Amygdala (tissue), 56 donors: ENCODE data around the gene VDR.

Source experiments
- DNase-seq, 56 donors: peaks; one replicate each; lab custom pipeline; 2025; lab: John Stamatoyannopoulos, UW

The VDR gene

DNA sequence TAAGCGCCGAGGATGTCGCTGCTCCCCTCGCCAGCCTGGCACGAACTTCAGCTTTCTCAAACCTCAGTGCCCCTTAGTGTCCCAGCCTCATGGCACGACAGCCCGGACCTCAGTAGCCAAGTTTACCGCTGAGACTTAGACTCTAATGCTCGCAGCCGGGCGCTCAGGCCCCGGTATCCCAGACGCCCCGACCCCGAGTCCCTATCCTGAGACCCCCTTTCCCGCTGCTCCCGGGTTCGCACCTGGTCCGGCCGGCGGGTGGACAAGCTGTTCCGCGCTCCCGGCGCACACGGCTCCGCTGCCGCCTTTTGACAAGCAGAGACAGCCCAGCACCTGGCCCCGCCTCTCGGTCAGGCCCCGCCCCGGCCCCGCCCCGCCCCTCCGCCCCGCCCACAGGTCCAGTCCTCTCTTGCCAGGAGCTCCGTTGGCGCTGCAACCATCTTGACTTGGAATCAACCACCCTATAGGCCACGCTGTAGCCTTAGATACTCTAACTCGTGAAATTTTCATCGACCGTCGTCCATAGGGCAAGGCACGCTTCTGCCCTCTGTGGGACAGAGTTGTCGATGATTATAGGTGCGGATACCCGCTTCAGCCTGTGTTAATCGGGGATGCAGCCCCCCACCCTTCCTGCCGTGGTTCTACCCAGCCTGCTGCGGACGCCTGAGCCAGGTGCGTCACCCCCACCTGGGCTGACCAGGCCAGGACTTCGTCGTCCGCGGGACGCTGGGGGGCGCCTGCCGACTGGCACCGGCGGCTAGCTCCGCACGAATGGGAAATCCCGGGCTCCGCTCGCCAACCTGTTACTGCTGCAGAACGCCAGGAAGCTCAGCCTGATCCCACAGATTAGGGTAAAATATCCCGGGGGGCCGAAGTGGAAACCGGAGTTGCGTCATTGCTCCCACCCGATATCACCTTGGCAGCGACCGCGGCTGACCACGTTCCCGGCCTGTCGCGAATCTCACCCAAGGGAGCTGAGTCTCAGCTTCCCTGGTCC, at the start of gene VDR:
Gene VDR, minus strand, starts transcription at position 282 of the 997 bp plus-strand sequence. CDS start 25,881 bp downstream, outside the sequence.
- peak in 25 of 56 donors; percentile 3 to 49 (median 27) for DNase-seq

DNA sequence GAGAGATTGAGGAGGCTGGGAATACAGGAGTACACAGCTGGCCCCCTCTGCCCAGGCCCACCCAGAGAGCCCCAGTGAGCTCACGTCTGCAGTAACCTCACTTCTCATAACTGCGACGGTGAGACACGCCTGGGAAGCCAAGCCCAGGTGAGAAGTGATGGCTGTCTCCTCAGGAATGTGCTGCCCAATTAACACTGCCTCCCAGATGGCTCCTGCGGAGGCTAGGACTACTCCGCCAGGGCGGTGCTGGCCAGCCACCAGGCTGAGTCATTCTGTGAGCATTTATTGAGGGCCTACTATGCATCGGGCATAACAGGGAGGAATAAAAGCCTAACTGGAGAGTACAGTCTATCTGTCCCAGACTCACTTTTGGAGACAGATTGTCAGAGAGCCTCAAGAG, 49.3 kb upstream of the VDR start:
- DNase-seq, result no peak

DNA sequence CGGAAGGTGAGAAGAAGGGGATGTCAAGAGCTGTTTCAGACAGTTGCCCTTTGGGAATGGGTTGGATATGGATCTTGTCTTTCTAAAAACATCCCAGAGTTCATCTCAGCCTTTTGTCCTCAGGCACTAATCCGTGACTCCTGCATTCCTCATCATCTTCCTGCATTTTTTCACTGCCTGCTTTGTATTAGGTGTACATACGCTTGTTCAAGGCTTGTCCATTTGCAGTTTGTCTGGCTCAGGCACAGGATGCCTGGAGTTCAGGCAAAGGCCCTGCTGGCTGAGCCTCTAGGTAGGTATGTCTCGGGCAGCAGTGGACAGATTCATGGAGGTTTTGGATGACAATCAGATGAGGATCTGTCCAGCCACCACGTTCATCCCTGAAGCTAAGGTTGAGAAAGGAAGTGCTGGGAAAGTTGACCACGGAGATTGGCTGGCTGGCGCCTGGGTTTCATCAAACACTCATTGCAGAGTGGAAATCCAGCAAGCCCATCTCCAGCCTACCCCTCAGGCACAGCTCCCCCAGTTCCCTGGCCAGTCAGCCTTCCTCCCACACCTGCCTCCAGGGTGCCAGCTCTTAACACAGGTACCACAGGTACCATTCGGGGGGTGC, 46.2 kb upstream of the VDR start:
- DNase-seq, result no peak

DNA sequence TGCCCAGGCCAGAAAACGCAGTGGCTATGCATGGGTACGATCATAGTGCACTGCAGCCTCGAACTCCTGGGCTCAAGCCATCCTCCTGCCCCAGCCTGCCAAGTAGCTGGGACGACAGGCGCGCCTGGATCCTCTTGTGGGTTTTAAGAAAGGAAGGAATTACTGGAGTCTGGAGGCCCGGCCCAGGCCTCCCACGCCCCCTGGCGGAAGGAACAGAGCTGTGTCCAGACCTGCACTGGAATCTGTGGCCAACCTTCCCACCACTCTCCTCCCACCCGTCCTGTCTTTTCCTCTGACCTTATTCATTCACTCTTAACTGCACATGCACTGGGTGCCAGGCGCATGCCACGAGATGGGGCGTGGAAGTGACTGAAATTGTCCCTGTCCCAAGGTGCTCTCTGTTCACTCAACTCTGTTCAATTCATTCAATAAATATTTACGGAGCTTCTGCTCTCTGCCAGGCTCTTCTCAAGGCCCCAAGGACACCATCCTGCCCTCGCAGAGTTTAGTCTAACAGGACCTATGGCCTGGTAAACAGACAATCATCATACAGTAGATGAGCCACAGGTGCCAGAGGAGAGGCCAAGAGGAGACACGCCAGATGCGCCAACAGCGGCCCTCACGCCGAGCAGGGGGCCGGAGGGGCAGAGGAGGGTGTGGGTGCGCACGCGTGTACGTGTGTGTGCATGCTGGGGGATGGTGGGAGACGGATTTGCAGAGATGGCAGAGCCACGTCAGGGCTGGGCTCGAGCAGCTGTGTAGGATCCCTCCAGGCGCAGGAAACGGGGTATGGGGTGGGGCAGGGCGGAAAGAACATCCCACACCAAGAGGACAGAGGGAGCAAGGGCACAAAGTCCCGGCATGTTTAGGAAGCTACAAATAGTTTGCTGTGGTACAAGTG, 44.9 kb upstream of the VDR start:
- peak in 24 of 56 donors; percentile 1 to 68 (median 22) for DNase-seq

DNA sequence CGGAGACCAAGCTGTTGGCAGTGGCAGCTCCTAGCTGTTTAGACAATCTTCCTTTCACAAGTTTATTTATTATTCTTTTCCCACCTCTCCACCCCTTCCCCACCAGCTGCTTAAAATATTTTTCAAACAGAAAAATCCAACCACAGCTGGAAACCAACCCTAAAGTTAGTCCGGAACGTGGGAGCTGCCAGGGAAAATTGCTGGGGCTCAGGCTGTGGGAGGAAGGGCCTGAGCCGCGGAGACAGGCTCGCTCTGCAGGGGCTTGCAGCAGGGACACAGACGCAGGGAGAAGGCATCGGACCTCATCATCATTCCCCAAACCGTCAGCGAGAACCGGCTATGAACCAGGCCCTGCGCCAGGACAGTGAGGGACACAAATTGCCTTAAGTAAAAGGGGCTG, 42.5 kb upstream of the VDR start:
- no peak for DNase-seq

DNA sequence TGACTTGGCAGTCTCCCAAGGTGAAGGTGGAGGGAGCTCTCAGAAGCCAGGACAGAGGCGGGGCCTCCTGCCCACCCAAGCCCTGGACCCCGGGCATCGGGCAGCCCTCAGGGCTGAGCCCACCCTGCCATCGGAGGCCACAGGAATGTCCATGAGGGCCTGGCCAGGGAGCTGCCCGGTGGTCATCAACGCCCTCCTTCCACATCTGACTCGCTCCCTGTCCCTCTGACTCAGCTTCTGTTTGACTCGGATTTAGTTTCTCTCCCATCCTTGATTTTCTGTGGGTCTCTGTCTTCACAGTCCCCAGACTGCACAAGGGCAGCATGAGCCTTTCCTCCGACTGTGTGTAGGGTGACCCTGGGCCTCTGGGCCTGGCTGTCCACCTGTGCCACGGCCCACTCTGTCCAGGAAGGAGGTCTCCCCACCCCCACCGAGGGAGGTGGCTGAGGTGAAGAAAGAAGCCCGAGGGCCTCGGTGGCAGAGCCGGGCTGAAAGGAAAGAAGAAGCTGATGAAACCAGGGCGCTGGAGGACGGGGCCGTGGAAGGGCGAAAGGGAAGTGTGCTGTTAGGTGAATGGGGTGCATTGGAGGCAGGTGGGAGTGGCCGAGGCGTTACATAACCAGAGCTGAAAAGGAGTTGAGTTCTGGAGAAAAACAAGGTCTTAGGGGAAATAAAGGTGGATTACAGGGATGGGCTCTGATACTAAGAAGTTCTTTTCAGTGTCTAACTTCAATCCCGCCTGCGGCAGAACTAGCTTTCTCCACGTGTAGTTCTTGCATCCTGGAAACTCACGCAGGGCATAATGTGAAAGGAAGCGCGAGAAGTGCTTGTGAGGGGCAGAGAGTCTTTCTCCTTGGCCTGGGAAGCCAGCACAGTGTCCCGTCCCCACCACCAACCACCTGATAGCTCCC, 41.9 kb upstream of the VDR start:
- DNase-seq, result no peak

DNA sequence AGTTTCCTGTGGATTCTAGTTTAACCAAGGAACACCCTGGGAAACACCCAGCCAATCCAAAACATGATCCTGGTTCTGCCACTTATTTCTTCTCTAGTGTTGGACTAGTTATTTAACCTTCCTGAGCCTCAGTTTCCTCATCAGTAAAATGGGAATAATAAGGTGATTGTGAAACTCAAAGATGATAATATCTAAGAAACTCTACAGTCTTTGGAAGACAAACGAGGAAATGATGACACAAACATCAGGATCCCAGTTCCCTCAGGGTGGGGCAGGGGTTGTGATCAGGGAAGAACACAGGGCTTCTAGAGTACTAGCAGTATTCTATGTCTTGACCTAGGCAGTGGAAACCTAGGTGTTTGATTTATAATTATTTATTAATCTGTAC, 40.5 kb upstream of the VDR start:
- DNase-seq, result no peak

DNA sequence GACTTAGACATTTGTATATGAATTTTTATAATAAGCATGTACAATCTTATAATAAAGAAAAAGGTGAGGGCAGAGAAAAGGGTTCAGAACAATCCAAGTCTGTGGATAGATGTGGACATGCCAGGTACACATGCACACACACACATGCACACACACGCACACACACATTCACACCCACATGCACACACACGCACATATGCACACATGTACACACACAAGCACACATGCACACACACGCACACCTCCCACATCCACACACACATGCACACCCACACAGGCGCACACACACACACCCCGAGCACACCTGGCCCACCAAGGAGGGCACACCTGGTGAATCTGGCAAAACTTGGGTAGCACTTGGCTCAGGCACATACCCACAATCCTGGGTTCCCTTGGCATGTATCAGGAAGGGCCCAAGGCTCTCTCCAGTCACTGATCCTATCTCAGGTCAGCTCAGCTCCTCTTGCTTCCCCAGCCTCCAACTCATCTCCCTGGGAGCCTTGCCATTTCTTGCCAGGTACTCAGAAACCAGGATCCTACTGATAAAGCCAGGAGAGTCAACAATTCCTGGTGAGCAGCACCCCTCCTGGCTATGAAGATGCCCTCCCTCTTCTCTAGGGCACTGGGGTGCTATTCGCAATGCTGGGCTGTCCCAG, 40.0 kb upstream of the VDR start:
- no peak for DNase-seq

DNA sequence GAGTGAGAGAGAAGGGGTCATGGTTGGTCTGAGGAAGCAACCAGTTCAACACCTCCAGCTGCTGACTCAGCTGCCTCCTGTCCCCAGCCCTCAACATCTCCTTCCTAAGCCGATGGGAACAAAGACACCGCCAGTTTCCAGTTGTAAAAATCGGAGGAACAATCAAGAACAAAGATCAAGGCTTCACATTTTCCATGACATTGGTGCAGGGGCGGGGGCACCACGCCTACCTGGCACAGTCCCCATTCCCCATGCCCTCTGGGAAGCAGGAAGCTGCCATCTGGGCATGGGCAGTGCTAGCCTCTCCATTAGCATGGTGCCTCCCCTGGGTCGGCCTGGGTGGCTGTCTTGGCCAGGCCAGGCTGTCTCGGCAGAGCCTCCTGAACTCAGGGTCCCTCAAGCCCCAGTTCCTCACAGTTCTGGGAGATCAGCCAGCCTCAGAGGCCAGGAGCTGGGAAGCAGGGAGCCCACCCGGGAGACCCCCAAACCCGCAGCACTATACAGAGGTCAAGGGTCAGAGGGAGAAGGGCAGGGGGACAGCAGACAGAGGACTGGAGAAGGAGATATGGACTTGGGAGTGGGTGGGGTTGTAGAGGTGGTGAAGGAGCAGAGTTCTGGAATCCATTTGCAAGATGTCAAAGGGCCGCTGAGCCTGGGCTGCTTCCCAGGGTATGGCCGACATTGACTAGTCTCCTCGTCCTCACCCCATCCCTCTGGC, 39.0 kb upstream of the VDR start:
- no peak for DNase-seq

DNA sequence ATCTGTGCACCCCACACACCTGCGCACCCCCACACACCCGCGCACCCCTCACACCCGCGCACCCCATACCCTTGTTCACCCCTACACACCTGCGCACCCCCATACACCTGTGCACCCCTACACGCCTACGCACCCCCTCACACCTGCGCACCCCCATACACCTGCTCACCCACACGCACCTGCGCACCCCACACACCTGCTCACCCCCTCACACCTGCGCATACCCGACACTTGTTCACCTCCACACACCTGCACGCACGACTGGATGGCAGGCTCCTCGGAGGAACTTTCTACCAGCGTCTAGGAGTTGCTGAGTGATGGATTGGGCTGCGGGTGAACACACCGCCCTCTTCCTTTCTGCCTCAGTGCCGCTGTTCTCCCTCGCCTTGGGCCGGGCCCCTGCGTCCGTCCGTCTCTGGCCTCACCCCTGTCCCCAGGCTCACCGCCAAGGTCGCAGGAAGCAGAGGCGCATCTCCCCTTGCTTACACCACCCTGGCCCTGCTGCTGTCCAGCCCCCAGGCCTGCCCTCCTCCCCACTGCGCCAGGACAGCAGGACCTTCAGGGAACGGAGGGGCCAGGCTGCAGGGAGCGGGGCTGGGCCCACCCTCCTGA, 37.9 kb upstream of the VDR start:
- DNase-seq, result no peak

DNA sequence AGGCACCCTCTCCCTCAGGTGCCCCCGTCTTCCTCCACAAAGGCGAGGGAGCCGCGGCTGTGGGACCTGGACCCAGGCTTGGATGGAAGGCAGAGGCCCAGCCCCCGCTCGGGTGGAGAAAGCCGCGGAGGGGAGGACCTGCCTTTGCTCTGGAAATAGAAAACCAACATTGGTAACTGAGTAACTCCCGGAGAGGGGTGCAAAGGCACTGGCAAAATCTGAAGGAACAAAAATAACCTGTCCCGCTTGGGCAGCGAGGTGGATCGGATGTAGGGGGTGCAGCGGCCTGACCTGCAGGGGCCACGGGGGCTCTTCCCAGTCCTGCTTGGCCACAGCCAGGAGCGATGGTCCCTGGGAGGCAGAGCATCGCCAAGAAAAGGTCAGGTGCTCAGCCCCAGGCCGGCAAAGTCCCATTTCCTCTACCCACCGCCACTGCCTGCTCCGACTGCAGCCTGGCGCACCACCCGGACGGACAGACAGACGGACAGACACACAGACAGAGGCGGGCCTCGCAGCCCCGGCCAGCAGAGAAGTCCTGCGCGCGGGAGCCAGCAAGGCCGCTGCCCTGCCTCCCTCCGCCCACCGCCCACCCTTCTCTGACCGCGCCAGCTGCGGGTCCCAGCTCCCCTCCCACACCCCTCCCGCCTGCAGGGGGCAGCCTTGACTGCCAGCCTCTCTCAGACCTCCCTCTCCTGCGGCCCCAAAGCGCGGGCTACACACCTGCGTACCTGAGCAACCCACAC, 37.2 kb upstream of the VDR start:
- no peak for DNase-seq

DNA sequence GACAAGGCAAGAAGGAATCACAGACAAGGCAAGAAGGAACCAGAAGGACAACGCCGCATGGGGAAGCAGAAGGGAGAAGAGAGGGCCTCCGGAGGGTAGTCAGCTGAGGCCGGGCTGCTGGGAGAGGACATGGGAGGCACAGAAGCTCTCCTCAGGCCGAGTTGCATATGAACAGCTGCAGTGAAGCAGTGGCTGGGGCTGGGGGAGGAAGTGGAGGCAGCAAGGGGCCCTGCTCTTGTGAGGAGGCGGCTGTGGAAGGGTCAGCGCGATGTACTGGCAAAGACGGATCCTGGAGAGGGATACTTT, 36.6 kb upstream of the VDR start:
- DNase-seq, result no peak

DNA sequence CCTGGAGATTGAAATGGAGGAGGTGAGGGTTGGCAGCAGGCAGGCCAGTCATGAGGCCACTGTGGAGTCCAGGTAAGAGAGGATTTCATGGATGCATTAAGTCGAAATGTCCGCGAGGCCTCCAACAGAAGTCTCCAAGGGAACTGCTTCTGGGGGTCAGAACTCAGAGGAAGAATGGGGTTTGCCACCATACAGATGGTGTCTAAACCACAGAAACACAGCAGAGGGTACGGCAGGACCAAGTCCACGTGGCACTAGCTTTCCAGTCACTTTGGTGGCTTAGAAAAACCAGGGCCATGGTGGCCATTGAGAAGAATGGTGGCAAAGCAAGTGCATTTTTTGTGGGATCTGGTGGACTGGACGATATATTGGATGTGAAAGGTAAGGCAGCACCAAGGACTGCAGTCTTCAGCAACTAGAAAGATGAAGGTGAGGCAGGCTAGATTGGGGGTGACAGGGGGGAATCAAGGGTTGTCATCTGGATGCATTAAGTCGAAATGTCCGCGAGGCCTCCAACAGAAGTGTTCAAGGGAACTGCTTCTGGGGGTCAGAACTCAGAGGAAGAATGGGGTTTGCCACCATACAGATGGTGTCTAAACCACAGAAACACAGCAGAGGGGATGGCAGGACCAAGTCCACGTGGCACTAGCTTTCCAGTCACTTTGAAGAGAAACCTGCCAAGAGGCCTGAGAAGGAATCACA, 36.1 kb upstream of the VDR start:
- DNase-seq, result peak in 2 of 56 donors; percentile 2 to 3

DNA sequence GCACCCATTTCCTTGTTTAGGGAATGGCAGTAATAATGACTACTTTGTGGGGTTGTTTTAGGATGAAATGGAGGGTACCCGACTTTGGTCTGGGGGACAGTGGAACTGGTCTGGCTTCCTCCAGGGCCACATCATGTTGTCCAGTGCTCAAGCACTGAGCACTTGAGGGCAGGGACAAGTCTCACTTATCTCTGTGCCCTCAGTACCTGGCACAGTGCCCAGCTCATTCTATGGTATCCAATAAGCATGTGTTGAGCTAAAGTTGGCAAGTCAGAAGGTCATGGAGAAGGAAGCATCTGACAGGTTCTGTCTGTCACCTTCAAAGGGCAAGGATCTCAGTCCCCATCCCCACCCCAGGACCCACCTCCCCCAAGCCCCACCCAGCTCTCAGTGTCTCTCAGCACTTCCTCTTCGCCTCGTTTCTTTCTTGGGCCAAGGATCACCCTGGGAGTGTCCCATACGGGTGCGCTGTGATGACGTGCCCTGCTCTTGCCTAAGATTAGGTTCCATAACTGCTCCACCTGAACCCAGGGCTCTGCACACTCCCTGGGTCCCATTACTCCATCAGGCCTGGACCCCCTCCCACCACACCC, 34.3 kb upstream of the VDR start:
- no peak for DNase-seq

DNA sequence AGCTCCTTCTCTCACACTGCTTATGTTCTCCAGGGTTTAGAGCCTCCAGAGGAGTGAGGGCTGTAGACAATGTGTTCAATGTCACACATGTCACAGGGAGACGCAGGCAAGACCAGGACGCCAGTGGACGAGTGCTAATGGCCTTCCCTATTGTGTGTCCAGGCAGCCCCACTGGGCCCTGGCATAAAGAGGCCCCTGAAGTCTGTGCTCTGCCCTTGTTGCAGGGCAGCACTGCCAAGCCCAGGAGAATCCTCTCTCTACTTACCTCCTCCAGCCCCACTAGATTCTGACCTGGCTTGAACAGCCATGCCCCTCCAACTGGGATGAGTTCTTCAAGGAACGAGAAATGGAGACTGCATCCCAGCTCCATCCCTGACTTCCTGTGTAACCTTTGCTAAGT, 33.8 kb upstream of the VDR start:
- DNase-seq, result no peak

DNA sequence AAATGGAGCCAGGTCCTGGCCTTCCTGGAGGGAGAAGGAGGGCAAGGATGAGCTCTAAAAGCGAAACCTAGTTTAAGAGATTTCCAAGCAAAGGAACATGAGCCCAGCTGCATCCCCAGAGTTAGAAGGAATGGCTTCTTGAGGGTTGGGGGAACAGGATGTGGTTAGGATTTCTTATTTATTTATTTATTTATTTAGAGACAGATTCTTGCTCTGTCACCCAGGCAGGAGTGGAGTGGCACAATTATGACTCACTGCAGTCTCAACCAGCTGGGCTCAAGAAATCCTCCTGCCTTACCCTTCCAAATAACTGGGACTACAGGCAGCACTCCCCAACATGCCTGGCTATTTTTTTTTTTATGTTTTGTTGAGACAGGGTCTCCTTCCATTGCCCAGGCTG, 33.3 kb upstream of the VDR start:
- DNase-seq, result no peak

DNA sequence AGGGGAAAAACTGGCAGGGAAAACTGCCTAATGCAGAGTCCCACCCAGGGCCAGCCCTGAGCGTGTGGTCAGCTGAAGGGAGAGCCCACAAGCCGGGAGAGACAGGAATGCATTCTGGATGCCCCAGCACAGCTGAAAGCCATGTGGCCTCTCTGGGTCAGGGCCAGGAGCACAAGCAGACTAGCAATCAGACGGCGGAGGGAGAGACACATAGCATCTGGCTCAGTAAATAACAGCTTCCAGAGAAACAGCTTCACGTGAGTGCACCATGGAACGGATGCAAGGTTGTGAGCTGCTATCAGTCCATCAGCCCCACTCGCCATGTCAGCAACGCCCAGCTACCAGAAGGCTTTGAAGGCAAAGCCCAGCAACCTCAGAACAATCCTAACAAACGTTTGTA, 30.4 kb upstream of the VDR start:
- peak in 4 of 56 donors; percentile 3 to 41 (median 14) for DNase-seq
